Measurements from ENCODE around the gene EIF2B4. TPM values are rescaled to one million over a fixed set of nuclear protein-coding genes. Genes with fewer than 3 reads are reported as not detected.

The EIF2B4 gene
- total and polyA plus RNA-seq, 2 of the 13 experiments (the other 11 are each of a cell fraction or from before 2014, with no cell fraction given): 91.5 to 96.4 TPM

DNA sequence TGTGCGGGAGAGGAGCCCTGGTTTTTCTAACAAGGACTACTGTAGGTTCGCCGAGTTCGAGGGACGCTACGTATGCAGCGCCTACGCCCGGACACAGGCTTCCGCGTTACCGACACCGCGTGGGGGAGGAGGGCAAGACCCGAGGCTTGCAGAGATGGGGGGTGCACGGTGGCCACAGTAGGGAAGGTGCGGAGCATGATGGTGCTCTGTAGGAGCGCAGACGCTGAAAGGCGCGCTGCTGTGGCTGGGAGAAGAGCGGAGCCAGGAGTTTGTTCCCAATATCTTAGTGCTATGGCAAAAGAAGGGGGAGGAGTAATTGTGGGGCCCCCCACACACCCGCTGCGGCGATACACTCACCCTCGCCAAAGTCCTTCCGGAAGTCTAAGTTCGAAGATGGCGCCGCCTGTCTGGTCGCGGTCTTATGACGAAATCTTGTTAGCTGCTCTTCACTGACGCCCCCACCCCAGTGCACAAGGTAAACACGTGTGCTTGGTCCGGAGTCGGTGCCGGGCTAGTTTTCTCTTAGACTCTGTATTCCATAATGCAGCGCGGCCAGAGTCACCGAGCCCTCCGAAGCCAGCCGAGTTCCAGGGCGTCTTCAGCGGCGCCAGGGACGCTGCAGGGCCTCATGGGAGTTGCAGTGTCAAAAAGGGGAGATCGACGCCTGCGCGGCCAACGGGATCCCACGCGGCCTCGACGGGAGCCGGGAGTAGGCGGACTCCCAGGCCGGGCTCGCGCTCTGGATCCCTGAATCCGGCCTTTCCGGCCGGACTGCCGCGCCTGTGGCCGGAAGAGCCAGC, 13.6 kb downstream of the EIF2B4 start, which contains the start of gene GTF3C2 (continued):
- TF ChIP-seq, protein P1, sequence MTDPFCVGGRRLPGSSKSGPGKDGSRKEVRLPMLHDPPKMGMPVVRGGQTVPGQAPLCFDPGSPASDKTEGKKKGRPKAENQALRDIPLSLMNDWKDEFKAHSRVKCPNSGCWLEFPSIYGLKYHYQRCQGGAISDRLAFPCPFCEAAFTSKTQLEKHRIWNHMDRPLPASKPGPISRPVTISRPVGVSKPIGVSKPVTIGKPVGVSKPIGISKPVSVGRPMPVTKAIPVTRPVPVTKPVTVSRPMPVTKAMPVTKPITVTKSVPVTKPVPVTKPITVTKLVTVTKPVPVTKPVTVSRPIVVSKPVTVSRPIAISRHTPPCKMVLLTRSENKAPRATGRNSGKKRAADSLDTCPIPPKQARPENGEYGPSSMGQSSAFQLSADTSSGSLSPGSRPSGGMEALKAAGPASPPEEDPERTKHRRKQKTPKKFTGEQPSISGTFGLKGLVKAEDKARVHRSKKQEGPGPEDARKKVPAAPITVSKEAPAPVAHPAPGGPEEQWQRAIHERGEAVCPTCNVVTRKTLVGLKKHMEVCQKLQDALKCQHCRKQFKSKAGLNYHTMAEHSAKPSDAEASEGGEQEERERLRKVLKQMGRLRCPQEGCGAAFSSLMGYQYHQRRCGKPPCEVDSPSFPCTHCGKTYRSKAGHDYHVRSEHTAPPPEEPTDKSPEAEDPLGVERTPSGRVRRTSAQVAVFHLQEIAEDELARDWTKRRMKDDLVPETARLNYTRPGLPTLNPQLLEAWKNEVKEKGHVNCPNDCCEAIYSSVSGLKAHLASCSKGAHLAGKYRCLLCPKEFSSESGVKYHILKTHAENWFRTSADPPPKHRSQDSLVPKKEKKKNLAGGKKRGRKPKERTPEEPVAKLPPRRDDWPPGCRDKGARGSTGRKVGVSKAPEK (CRISPR knock-in tag; IDR thresholded peaks at IDR 0.05; ENCODE audit: borderline replicate concordance): peak; percentile 69; the same call in 1 of the 2 replicates
- TF ChIP-seq ZNF567 (CRISPR knock-in tag; IDR thresholded peaks at IDR 0.05; ENCODE audit: borderline replicate concordance): peak; percentile 89
- TF ChIP-seq MIER2 (CRISPR knock-in tag; IDR thresholded peaks at IDR 0.05): peak; percentile 28; the same call in 1 of the 2 replicates
- no peak for TF ChIP-seq SYNCRIP (IDR thresholded peaks at IDR 0.05; ENCODE audit: insufficient read depth, low read depth, low read length)
- TF ChIP-seq, protein P2, sequence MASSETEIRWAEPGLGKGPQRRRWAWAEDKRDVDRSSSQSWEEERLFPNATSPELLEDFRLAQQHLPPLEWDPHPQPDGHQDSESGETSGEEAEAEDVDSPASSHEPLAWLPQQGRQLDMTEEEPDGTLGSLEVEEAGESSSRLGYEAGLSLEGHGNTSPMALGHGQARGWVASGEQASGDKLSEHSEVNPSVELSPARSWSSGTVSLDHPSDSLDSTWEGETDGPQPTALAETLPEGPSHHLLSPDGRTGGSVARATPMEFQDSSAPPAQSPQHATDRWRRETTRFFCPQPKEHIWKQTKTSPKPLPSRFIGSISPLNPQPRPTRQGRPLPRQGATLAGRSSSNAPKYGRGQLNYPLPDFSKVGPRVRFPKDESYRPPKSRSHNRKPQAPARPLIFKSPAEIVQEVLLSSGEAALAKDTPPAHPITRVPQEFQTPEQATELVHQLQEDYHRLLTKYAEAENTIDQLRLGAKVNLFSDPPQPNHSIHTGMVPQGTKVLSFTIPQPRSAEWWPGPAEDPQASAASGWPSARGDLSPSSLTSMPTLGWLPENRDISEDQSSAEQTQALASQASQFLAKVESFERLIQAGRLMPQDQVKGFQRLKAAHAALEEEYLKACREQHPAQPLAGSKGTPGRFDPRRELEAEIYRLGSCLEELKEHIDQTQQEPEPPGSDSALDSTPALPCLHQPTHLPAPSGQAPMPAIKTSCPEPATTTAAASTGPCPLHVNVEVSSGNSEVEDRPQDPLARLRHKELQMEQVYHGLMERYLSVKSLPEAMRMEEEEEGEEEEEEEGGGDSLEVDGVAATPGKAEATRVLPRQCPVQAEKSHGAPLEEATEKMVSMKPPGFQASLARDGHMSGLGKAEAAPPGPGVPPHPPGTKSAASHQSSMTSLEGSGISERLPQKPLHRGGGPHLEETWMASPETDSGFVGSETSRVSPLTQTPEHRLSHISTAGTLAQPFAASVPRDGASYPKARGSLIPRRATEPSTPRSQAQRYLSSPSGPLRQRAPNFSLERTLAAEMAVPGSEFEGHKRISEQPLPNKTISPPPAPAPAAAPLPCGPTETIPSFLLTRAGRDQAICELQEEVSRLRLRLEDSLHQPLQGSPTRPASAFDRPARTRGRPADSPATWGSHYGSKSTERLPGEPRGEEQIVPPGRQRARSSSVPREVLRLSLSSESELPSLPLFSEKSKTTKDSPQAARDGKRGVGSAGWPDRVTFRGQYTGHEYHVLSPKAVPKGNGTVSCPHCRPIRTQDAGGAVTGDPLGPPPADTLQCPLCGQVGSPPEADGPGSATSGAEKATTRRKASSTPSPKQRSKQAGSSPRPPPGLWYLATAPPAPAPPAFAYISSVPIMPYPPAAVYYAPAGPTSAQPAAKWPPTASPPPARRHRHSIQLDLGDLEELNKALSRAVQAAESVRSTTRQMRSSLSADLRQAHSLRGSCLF (CRISPR knock-in tag; IDR thresholded peaks at IDR 0.05; ENCODE audit: borderline replicate concordance): no peak
- TF ChIP-seq DNMT1 (CRISPR knock-in tag; IDR thresholded peaks at IDR 0.05): no peak
- TF ChIP-seq POLR2AphosphoS2 (IDR thresholded peaks at IDR 0.05; ENCODE audit: low read depth, low read length): no peak
- peak; percentile 90; the same call in 1 of the 2 replicates for TF ChIP-seq ZNF441 (CRISPR knock-in tag; IDR thresholded peaks at IDR 0.05; ENCODE audit: borderline replicate concordance)
- TF ChIP-seq PITX1 (CRISPR knock-in tag; IDR thresholded peaks at IDR 0.05): peak; percentile 70
- no peak for TF ChIP-seq SRSF4 (IDR thresholded peaks at IDR 0.05; ENCODE audit: low read depth, low read length, poor library complexity, severe bottlenecking)
- TF ChIP-seq NRL (CRISPR knock-in tag; IDR thresholded peaks at IDR 0.05; ENCODE audit: borderline replicate concordance): peak; percentile 67; the same call in 1 of the 2 replicates
- TF ChIP-seq, protein P3, sequence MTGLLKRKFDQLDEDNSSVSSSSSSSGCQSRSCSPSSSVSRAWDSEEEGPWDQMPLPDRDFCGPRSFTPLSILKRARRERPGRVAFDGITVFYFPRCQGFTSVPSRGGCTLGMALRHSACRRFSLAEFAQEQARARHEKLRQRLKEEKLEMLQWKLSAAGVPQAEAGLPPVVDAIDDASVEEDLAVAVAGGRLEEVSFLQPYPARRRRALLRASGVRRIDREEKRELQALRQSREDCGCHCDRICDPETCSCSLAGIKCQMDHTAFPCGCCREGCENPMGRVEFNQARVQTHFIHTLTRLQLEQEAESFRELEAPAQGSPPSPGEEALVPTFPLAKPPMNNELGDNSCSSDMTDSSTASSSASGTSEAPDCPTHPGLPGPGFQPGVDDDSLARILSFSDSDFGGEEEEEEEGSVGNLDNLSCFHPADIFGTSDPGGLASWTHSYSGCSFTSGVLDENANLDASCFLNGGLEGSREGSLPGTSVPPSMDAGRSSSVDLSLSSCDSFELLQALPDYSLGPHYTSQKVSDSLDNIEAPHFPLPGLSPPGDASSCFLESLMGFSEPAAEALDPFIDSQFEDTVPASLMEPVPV (CRISPR knock-in tag; IDR thresholded peaks at IDR 0.05): peak; percentile 97
- TF ChIP-seq ZNF260 (CRISPR knock-in tag; IDR thresholded peaks at IDR 0.05; ENCODE audit: borderline replicate concordance, low read depth): no peak
- TF ChIP-seq ZNF225 (CRISPR knock-in tag; IDR thresholded peaks at IDR 0.05): peak; percentile 79
- 0 out of 2 replicates have a peak, but pooled peaks have one; percentile 8 for TF ChIP-seq ZNF75D (CRISPR knock-in tag; IDR thresholded peaks at IDR 0.05; ENCODE audit: borderline replicate concordance)
- TF ChIP-seq ERF (CRISPR knock-in tag; IDR thresholded peaks at IDR 0.05): peak; percentile 54; the same call in 1 of the 2 replicates
- TF ChIP-seq PTBP1 (IDR thresholded peaks at IDR 0.05; ENCODE audit: low read depth, low read length, poor library complexity, severe bottlenecking): peak; percentile 96
- TF ChIP-seq ZNF382 (CRISPR knock-in tag; IDR thresholded peaks at IDR 0.05; ENCODE audit: borderline replicate concordance): no peak
- TF ChIP-seq NR1H2 (CRISPR knock-in tag; IDR thresholded peaks at IDR 0.05; ENCODE audit: borderline replicate concordance, low read depth): no peak
